SKM-1 treated with dmso at 0.1 percent for 144 hours (cell line): Measurements from ENCODE around the gene KRT16.
A peak's percentile ranks its signal among the peaks of the same experiment; 100 is the strongest.
"Not testable (repeated sequence)": the region's sequence is repeated elsewhere in the genome, so short reads cannot be mapped to it uniquely, and the experiment has no call there.

Source experiments
- DNase-seq: peaks from one replicate; lab custom pipeline; 2025; ENCODE audit not compliant: unreplicated experiment; lab: John Stamatoyannopoulos, UW

KRT16 gene

GRCh38 chr17:41647940-41648410, 35.4 kb upstream of the KRT16 start:
- peak; percentile 75 for DNase-seq

- DNase-seq, result no peak
Measured at GRCh38 chr17:41647038-41647813, 34.7 kb upstream of the KRT16 start.

- DNase-seq, result no peak
Measured at GRCh38 chr17:41642252-41643156, 29.9 kb upstream of the KRT16 start.

- not testable (repeated sequence) for DNase-seq
Measured at GRCh38 chr17:41640596-41640995, 28.0 kb upstream of the KRT16 start.

- no peak for DNase-seq
Measured at GRCh38 chr17:41639492-41640473, 27.2 kb upstream of the KRT16 start.

- DNase-seq, result no peak
Measured at GRCh38 chr17:41638941-41639340, 26.4 kb upstream of the KRT16 start.

GRCh38 chr17:41638194-41638593, 25.6 kb upstream of the KRT16 start:
- DNase-seq, result no peak

- DNase-seq, result no peak
Measured at GRCh38 chr17:41636652-41637051, 24.1 kb upstream of the KRT16 start.

GRCh38 chr17:41635121-41636097, 22.8 kb upstream of the KRT16 start:
- no peak for DNase-seq

GRCh38 chr17:41634639-41635038, 22.1 kb upstream of the KRT16 start:
- DNase-seq, result no peak

- DNase-seq, result no peak
Measured at GRCh38 chr17:41633556-41634199, 21.1 kb upstream of the KRT16 start.

- no peak for DNase-seq
Measured at GRCh38 chr17:41632482-41633105, 20.0 kb upstream of the KRT16 start.

GRCh38 chr17:41631898-41632285, 19.3 kb upstream of the KRT16 start:
- DNase-seq, result no peak

GRCh38 chr17:41631025-41631897, 18.7 kb upstream of the KRT16 start:
- DNase-seq, result no peak

GRCh38 chr17:41629826-41630670, 17.5 kb upstream of the KRT16 start:
- DNase-seq, result no peak

- DNase-seq, result no peak
Measured at GRCh38 chr17:41629316-41629715, 16.7 kb upstream of the KRT16 start.
